T-helper 9 cell (primary cell): ENCODE measurements around the gene PRC1.
"Not testable (repeated sequence)": the region's sequence is repeated elsewhere in the genome, so short reads cannot be mapped to it uniquely, and the experiment has no call there.

Experiments used
- DNase-seq: peaks from one replicate; pipeline ENCODE4 v3.0.0-alpha.2; 2020

Gene PRC1

GRCh38 chr15:90931575-90931827 lies 62.8 kb downstream of the PRC1 start:
- no peak for DNase-seq

GRCh38 chr15:90930861-90931574 lies 63.3 kb downstream of the PRC1 start:
- DNase-seq, result no peak

DNA sequence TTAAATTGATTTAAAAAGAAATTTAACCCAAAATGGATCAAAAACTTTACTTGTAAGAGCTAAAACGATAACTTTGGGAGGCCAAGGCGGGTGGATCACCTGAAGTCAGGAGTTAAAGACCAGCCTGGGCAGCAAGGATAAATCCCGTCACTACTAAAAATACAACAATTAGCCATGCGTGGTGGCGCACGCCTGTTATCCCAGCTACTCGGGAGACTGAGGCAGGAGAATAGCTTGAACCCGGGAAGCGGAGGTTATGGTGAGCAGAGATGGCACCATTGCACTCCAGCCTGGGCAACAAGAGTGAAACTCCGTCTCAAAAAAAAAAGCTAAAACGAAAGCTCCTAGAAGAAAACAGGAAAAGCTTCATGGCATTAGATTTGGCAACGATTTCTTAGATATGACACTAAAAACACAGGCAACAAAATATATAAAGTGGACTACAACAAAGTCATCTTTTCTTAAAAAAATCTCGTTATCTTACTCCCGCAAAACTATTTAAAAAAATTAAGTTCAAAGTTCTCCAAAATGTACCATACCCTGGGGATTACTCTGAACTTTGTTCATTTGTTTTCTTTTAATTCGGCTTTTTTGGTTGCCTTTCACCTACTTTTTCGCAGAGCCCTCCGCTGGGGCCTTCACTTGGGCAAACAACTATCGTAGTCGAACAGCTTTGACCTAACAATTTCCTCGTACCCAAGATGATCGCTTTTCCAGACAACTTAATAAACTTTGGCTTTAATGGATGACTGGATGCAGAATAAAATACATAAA lies 64.9 kb downstream of the PRC1 start:
- no peak for DNase-seq

- not testable (repeated sequence) for DNase-seq
Measured at GRCh38 chr15:90928106-90928505, 66.2 kb downstream of the PRC1 start.

- not testable (repeated sequence) for DNase-seq
Measured at GRCh38 chr15:90926766-90927165, 67.6 kb downstream of the PRC1 start.

GRCh38 chr15:90924375-90924774 lies 70.0 kb downstream of the PRC1 start:
- no peak for DNase-seq

GRCh38 chr15:90922712-90923322 lies 71.5 kb downstream of the PRC1 start:
- DNase-seq, result not testable (repeated sequence)

GRCh38 chr15:90921887-90922286 lies 72.4 kb downstream of the PRC1 start:
- no peak for DNase-seq

DNA sequence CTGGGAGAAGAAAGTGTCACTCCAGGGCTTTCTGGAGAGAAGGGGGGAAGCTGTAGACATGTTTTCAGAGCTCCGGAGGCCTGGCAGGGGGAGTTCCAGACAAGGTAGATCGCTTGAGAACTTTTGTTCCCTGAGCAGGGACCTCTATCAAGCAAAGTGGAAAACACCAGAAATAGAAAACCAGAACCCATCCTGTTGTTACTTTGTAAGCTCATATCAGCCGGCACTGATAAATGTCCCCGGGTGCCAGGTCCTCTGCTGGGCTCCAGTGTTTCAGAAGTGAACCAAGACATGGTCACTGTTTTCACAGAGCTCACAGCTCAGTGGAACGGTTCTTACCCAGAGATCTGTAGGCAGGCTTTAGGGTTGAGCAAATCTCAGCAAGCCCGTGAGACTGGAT lies 75.5 kb downstream of the PRC1 start:
- no peak for DNase-seq

GRCh38 chr15:90918034-90918788 lies 76.1 kb downstream of the PRC1 start:
- DNase-seq, result no peak

GRCh38 chr15:90917569-90917968 lies 76.8 kb downstream of the PRC1 start:
- no peak for DNase-seq

DNA sequence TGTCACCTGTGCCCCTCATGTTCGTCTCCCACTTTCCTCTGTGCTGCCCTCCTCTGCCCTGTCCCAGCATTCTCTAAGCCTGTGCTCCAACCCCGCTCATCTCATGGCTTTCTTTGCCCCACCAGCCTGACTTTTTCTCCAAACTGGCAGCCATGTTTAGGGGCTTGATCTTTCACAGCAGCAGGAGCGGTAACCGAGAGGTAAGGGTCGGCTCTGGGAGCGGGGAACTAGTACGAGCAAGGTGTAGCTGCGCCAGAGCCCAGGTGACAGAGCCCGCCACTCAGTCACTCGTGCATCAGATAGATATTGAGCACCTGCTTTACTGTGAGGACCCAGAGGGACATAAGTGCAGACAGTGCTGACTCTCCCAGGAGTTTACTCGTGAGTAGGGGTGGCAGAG lies 77.9 kb downstream of the PRC1 start:
- DNase-seq, result no peak
